Measurements from ENCODE around the gene AGMO. TPM values are rescaled to one million over a fixed set of nuclear protein-coding genes. Genes with fewer than 3 reads are reported as not detected.

AGMO gene
- total RNA-seq, 1 donor from 2014 or later: not detected

DNA sequence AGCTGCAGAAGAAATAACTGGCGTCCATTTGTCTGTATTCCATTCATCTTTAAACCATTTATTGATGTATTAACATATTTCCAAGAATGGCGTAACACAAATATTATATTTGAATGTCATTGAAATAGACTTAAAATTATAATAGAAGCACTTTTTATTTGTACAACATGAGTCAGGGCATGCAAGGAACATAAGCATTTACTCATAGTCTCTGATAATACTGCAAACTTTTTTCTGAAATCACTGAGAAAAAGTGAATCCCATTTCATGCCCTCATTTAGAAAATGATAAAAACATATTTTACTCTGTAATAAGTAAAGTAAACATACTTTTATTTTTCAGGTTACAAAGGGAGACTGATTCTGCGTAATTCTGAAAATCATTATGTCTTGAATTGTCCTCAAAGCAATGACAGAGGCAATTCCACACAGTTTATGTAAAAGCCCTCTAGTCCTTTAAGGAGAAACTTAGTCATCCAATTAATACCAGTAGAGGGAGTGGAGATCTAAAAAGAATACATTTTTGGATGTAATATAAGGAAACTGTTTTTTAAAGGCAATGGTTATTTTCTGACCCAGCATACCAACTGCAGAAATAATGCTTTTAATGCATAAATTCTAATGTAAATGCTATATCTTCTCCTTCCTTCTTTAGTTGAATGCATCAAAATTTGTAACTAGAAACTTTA lies 58.1 kb downstream of the AGMO start:
- intact Hi-C loops (cut with micrococcal nuclease): no loop called here

DNA sequence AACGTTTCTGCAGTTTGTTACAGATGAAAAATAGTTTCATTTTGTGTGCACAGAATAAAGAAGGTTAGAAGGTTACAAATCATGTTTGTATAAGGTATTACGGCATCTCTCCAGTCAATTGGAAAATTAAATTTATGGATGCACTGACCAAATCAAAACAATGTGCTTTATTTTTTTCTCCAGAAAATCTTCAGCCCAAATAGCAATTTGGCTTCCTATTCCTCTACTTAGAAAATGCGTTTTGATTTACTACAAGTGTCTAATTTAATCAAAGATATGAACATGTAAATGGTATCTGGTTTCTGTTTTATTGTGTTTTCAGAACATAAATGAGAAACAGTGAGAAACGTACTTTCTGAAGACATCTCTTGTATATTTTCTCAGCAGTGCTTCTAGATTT lies 63.4 kb downstream of the AGMO start:
- intact Hi-C loops (cut with micrococcal nuclease): no loop called here

DNA sequence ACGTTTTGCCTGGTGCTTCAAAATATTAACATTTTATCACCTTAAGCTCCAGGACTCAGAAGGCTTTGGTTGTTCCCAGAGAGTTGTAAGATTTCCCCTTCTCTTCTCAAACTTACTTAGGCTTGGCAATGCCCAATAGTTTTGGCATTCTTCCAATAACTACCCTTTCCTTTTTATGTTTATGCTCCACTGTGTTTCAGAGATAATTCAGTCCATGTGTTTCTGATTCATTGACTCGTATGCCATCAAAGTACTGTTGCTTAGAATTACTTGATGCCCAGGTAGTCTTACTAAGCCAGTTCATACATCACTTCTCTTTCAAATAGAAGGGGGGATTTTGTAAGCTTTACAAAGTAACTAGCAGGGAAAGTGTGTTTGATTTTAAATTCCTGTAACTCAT lies 66.6 kb downstream of the AGMO start:
- intact Hi-C loops (cut with micrococcal nuclease): no loop called here

DNA sequence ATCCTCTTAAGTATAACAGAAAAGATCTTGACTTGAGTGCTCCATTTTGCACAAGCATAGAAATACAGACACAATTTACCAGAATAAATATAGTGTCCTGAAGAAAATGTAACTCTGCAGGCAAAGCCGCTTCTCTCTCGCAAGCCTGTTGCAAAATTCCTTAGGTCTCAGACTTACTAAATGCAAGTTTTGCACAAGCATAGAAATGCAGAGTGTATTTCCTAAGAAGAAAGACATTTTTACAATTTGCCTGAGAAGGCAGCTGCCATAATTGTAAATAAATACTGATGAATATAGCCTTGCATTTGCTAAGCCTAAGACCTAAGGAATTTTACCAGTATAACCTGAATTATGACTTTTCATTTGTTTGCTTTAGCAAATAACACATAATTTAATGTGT lies 67.1 kb downstream of the AGMO start:
- intact Hi-C loops (cut with micrococcal nuclease): no loop called here

DNA sequence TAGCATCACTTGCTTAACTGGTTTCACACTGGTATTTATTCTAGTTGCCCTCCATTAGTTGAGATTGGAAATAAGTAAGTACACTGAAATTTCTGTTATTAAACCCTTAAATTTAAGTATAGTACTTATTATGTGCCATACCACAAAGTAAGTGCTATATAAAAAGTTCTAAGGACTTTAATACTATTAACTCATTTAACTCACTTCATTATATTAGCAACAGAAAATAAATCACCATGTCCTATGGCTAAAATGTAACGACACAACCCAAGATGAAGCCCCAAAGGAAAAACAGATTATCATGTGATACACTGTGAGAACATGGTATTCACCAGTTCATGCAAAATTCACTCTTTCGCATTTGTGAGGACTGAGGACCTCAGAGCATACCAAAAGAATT lies 70.5 kb downstream of the AGMO start:
- intact Hi-C loops (cut with micrococcal nuclease): no loop called here

DNA sequence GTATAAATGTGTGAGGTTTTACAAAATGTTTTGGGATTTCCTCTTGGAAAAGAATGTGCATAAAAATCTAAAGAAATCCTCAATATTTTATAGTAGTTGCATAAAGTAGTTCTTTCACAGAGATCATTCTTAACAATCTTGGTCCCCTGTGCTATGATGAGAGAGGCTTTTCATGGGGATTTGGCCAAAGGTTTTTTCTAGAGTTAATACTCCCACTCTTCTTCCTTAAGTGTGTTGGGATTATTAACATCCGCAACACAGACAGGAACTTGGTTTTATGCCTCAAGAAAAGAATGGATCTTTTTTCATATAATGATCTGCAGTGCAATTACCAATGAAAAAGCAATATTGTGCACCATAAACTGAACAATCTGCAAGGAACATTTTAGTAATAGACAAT lies 71.5 kb downstream of the AGMO start:
- intact Hi-C loops (cut with micrococcal nuclease): no loop called here

DNA sequence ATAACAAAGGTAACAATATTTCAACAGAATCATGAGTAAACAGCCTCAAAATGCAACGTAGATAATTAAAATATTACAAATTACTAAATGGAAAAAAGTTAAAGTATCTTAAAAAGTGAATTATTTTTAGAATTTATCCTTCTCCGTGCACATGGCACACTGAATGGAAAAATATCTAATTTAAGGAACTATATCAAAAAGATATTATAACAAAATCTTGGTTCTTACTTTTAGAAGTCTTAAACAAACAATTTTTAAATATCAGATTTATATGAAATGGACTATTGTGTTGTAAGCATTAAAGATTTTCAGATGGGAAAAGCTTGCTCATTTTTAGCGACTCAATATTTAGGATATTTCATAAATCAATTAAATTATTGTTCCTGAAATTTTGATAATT lies 72.0 kb downstream of the AGMO start:
- intact Hi-C loops (cut with micrococcal nuclease): no loop called here

DNA sequence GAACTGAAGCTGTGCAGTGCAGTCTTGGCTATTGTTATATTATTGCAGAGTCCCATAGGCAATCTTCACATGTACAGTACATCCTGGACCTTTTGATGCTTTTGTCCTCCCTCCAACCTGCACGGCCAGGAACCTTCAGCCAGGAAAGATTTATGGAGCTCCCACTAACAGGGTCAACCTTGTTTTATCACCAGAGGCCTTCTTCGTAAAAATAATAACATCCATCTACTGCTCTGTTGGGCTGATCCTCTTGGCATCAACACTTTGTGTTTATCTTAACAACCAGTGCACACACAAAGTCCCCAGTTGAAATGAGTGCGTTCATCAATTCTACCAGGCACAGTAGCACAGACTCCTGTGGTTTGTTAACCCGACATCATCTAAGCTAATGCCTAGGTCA lies 72.4 kb downstream of the AGMO start:
- intact Hi-C loops (cut with micrococcal nuclease): no loop called here

DNA sequence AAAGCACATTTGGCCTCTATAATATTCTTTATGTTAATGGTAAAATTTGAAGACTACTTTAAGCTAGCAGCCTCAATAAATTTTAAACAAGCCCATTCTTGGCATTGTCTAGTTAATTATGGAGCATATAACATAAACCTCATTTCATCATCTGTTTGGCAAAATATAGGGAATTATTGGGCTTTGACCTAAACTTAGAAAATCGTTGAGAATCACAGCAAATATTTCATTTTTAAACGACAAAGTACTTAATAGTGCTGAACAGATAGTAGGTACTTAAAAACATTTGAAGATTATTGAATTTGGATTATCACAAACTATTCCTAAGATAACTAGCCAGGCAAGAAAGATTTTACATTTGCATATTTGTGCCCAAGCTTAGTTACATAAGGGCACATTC lies 73.4 kb downstream of the AGMO start:
- intact Hi-C loops (cut with micrococcal nuclease): no loop called here

DNA sequence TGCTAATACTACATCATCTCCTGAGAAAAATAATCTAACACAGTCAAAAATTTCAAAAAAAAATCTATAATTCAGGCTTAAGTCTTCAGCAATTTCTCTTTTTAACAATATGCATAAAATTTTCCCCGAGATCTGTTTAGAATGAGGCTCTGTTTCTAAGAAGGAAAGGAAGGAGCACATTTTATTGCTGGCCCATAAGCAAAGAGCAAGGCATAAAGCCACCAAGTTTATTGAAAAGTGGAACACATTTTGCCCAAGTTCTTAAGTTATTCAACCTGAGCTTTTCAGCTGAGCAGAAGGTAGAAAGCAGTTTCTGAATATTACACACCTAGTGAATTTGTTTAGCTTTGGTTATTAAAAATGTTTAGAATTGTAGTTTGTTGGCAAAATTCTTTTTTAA lies 73.9 kb downstream of the AGMO start:
- intact Hi-C loops (cut with micrococcal nuclease): no loop called here

DNA sequence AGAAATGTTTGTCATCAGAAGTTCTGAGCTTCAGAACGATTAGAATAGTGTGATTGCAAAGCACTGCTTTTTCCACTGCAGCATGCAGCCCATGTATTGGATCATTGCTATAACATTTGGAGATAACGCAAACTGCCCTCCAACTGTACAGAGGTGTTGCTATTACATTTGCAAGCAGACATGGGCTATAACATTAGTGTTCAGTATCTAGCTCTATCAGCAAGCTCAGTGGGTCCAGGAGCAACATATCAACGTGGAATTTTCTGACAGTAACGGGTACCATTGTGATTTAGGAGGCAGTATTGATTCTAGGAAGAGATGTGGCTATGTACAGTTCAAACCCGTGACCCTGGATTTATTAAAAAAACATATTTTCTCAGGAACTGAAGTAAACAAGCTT lies 75.8 kb downstream of the AGMO start:
- intact Hi-C loops (cut with micrococcal nuclease): no loop called here

DNA sequence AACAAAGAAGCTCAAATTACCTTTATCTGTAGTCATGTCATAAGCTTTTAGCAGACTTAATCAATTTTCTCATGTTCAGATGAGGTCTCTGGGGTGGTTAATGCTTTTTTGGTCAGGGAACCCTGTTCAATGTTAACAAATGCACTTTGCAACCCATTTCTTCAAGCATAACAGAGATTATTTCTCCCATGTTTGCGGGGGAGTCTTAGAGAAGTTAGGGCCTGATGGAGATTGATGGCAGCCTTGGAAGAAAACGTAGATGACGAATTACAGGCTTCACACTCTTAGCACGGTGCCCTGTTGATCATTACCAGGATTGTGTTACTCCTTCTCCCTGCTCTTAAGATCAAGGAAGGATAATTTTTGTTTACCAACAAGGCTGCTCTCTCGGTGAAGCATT lies 76.4 kb downstream of the AGMO start:
- intact Hi-C loops (cut with micrococcal nuclease): no loop called here

DNA sequence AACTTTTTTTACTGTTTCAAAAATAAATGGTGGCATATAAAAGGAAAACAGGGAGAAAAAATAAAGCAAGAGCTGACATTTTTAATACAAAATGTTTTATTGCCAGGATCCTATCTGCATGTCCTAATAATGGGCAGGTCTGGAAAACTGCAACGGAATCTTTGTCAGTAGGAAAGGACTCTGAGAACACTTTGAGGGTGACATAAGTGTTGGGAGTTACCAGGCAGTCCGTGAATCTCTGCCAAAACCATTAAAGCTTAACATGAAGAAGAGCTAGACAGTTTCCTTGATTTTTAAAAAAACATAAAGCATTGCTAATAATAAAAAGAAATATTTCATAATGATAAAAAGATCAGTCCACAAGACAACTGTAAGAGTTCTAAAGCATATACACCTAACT lies 80.7 kb downstream of the AGMO start:
- intact Hi-C loops (cut with micrococcal nuclease): no loop called here

DNA sequence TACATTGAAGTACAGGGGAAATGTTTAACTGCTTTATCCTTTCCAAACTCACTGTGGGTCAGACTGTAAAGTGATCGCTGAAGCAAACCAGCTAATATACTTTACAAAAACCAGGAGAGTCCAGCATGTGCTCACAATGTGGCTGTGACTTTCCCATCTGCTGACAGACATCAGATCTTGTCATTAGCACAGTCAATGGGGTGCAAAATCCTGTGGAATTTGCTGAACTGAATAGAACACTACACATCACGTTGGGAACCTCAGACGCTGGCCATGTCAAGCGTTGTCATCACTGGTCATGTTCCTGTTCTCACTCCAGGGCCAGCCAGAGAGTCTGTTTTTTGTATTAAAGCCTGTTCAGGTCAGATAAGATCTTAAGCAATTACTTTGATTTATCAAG lies 83.4 kb downstream of the AGMO start:
- intact Hi-C loops (cut with micrococcal nuclease): no loop called here

DNA sequence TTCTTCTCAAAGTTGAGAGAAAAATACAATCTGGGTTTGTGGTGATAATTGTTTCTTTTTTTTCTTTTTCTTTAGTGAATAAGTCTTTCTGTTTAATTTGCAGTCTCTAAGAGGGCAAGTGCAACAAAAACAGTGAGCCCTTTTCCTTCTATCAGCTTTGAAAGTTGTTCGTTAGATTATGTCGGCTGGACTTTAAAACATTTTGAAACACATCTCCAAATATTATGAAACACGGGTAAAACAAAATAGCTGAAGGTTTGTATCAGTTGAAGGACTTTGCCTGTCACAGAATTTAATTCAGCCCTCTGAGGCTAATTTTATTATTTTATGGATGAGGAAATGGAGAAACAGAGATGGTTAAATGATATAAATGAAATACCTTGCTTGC lies 85.3 kb downstream of the AGMO start:
- intact Hi-C loops (cut with micrococcal nuclease): no loop called here

DNA sequence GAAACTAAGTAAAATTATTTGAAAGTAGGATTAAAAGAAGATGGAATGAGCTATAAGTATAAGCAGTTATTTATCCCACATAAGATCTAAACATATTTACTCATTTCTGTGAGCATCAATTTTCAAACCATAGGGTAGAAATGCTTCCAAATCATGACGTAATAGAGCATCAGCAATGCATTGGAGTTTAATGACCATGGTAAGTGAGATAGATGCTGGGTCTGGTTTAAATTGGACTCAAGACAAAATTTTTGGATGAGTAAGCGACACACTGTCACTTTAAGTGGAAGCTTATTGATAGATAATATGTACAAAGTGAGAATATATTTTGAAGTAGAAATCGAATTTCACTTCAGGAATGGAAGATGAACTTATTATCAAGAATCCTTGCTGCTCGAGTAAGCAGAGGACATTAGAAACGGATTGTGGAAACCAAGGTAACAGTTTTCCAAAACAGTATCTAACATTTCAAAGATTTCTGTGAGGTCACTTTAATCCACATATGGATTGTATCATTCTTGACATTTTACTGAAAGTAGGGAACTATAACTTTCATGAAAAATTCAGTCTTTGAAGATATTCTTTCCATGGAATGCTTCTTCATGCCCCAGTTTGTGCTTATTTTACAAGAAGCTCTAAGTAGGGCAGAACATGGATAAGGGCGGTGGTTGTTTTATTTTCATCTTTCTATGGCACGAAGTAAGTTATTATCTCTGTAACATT lies 85.8 kb downstream of the AGMO start:
- intact Hi-C loops (cut with micrococcal nuclease): no loop called here

DNA sequence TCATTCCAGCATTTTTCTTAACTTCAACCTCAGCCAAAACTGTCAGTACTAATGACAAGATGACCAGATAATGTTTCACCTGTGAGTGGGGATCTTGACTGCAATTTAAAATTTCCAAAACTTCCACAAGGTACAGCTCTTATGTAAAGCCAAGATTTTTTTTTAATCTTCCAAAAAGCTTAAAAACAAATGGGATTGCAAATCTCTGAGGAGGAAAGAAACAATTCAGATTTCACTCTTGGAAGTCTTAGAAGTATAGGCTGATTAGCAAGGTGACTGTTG lies 90.2 kb downstream of the AGMO start:
- intact Hi-C loops (cut with micrococcal nuclease): no loop called here

DNA sequence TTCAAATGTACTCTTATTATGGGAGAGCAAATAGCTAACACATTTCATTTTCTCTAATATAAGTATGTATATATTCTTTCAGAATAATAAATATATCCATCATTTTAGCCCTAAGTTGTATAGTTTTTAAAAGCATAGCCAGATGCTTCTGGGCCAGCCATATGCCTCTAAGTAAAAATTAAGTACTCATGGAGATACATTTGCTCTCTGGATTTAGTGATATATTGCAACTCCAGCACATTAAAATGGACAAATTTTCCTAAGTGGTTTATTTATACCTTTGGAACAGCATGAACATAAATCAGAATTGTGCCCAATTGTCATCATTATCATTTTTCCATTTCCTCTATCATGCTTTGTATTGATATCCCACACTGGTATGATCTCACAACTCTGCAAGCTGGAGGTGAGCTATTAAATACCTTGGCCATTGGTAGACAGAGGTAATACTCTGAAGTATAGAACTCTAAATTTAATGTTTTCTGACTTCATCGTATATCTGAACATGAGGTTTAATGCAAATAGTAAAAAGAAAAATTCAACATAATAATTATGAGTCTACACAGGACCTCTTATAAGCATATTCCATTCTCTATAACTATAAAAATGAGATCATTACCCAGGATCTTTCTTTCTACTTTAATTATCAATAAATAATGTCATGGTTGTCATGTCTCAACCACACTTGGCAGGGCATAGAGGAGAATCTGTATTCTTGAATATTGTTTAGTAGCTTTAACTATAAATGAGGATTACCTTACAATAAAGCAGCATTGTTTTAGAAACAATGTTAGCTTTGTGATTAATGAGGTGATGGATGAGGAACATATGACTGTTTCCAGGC lies 90.8 kb downstream of the AGMO start:
- intact Hi-C loops (cut with micrococcal nuclease): no loop called here

DNA sequence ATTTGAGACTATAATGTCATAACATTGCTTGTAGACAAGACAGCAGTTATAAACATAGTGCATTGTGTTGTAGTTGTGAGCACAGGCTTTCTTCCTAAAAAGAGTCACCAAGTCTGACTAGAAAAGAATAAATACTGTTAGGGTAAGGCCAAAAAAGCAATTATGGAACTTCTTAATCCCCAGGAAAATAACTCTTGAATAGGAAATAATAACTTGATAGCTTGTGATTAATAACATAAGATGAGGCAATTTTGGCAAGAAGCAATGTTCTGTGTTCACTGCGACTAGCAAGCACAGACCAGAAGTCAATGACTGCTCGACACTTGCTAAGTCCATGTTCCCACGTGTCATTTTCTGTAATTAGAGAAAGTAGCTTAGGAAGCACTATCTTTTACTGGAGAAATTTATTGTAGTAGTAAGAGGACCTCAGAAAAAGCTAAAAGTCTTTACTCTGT lies 97.1 kb downstream of the AGMO start:
- intact Hi-C loops (cut with micrococcal nuclease): no loop called here

DNA sequence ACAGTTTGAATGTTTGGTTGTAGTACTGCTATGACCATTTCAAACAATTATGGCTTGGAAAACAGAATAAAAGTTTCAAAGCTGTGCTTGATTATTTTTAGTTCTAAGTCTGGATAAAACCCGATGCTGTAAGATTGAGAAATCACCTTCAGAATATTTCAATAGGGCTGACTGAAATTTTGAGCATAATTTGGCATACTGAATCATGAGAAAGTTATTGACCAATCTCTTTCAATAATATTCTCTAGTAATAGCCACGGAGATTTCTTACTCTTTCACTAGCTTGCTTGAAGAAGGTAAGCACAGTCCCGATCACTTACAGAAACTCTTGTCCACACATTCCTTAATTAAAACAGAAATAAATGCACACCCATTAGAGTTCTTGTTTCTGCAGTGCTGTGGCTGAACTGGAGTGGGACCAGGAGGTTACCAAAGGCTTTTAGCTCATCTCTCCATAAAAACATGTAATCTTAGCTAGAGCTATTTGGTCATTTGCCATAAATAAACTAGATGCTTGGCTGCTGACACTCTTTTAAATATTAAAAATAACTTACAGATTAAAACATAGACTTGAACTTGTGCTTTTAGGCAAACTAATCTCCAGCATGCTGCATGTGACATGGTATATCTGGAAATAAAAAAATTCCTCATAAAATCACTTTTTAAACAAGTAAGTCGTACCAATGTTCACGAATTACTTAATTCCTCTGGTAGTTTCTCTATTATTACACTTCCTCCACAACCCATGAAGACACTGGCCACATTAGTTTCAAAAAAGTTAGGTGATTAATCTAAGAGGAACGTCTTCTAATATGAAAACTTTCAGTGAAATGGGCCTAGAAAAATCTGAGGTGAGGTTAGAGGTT lies 97.8 kb downstream of the AGMO start:
- intact Hi-C loops (cut with micrococcal nuclease): no loop called here

DNA sequence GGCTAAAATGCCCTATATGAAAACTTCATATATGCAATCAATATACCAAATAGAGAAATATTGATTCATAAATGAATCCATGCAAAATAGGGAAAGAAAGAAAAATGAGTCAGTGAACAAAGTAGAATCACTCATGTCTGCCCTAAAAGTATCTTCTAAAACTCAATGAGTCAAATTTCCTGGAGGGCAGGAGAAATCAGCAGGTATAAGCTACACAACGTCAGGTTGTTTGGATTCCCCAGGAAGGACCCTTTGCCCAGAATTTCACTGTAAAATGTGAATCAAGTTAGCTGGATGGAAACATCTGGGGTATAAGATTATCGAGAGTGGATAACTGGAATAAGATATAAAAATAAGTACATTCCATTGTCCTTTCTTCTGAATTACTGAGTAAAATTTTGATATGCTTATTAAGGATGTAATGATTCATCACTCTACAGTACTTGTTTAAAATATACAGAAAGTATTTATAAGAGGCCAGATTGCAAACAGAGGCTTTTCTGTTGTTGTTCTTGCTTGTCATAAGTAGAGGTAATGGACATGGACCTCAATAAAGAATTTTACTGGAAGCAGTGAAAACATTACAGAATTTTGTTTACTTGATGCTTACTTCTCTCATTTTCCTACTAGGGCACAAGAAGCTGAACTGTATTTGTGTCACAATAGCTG lies 99.0 kb downstream of the AGMO start:
- intact Hi-C loops (cut with micrococcal nuclease): no loop called here

Measured in T-helper 1 cell treated with Interleukin-12 subunit alpha and Interleukin-12 subunit beta and Interleukin-4 antibody, amounts not matched to agents 30 ng/mL and 1 ng/mL, for 36 hours (primary cell).